ENCODE data around the gene BACH2.

GRCh38 chr6:89961481-89961880 is 335.2 kb downstream of the BACH2 start:
- TF ChIP-seq ZBTB11 (CRISPR knock-in tag; IDR thresholded peaks at IDR 0.05) (no peak), RAD21 (IDR thresholded peaks at IDR 0.05; ENCODE audit: insufficient read depth, low read depth, low read length) (no peak), EZH2 (IDR thresholded peaks at IDR 0.05; ENCODE audit: borderline replicate concordance, control insufficient read depth, low read depth, low read length) (no peak), SP1 (IDR thresholded peaks at IDR 0.05; ENCODE audit: low read depth, low read length) (no peak), POLR2AphosphoS5 (IDR thresholded peaks at IDR 0.05; ENCODE audit: low read length) (no peak)
- TF ChIP-seq, protein P1, sequence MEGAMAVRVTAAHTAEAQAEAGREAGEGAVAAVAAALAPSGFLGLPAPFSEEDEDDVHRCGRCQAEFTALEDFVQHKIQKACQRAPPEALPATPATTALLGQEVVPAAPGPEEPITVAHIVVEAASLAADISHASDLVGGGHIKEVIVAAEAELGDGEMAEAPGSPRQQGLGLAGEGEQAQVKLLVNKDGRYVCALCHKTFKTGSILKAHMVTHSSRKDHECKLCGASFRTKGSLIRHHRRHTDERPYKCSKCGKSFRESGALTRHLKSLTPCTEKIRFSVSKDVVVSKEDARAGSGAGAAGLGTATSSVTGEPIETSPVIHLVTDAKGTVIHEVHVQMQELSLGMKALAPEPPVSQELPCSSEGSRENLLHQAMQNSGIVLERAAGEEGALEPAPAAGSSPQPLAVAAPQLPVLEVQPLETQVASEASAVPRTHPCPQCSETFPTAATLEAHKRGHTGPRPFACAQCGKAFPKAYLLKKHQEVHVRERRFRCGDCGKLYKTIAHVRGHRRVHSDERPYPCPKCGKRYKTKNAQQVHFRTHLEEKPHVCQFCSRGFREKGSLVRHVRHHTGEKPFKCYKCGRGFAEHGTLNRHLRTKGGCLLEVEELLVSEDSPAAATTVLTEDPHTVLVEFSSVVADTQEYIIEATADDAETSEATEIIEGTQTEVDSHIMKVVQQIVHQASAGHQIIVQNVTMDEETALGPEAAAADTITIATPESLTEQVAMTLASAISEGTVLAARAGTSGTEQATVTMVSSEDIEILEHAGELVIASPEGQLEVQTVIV (IDR thresholded peaks at IDR 0.05; ENCODE audit: borderline replicate concordance, partially characterized antibody), result no peak
